NCI-H2081 treated with DMSO at 0.1 percent for 48 hours (cell line): ENCODE data around the gene SQOR.
A peak's percentile ranks its signal among the peaks of the same experiment; 100 is the strongest.

Source experiments
- DNase-seq: peaks from one replicate; lab custom pipeline; 2025; lab: John Stamatoyannopoulos, UW

The SQOR gene

DNA sequence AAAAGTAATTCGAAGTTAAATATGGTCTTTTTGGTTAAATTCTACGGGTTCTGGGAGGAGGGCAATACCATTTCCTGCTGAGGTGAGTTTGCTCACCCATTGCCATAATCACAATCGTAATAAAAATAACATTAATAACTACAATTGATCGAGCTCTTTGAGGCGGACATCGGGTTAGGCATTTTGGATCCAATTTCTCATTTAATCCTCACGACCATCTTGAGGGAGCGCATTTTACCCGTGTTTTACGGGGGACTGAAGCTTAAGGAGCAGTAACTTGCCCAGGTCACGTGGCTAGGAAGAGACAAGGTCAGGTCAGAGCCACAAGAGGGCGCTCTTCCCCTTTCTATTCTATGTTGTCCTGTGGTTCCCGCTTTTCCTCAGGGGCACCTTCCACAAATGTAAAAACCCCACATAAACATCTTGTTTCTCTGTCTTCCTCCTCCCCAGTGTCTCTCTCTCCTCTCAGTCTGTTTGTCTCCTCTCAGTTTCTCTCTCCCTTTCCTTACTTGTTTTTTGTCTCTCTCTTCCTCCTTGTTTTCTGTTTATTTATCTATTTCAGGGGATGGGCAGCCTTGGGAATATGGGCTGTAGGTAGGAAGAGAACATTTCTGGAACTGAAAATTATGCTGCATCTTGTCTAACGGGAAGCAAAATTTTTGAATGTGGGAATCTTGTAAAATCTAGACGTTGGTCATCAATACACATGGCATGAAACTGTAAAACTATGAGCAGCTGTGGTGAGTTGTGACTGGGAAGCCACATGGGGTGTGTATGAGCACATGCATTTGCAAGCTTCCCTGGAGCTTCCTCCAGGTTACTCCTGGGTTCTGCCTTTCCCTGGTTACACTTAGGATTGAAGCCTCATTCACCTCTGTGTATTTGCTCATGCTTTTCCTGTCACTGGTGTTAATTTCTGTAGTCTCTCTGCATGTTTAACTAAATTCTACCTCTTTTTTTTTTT lies 71.0 kb downstream of the SQOR start:
- peak; percentile 48 for DNase-seq

- DNase-seq = no peak
Measured at GRCh38 chr15:45710657-45711056, 75.8 kb downstream of the SQOR start.

- peak; percentile 21 for DNase-seq
Measured at GRCh38 chr15:45714590-45715488, 80.0 kb downstream of the SQOR start.

- DNase-seq = peak; percentile 10
Measured at GRCh38 chr15:45715528-45715927, 80.7 kb downstream of the SQOR start.

GRCh38 chr15:45719490-45719889 lies 84.7 kb downstream of the SQOR start:
- DNase-seq = no peak

GRCh38 chr15:45720183-45720582 lies 85.4 kb downstream of the SQOR start:
- no peak for DNase-seq

- no peak for DNase-seq
Measured at GRCh38 chr15:45728641-45729040, 93.8 kb downstream of the SQOR start.

- DNase-seq = no peak
Measured at GRCh38 chr15:45729141-45729540, 94.3 kb downstream of the SQOR start.

DNA sequence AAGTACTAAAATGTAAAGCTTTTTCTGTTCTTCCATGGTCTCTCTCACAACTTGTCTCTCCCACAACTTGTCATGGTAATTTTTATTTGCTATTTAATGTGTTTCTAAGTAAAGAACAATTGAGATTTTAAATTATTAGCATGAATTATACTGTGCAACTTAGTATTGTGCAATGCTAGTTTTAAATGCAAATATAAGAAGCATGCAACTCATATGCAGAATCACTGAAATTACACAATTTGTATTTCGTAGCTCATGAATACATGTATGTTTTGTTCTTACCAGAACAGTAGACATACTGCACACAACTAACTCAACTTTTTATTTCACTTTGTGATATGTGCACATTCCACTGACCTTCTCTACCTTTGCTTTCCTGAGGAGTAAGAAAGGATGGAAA lies 96.5 kb downstream of the SQOR start:
- DNase-seq = no peak

DNA sequence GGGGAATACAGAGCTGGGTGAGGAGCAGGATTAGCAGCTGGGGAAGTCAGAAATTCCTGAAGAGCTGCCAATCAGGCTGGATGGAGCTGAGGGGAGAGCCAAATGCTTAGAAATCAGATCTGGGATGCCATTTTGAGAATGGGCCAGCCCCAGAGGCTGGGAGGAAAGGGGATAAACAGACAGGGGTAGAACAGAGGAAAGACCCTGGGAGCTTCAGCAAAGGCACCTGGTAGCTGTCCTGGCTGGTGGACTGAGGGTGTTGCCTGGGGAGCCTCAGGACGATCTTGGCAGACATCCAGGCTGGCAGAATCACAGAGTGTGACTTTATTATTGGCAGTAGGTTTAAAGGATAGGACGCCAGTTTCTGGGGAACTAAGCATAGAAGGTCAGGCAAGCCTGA lies 97.8 kb downstream of the SQOR start:
- DNase-seq = no peak

GRCh38 chr15:45734260-45734711 lies 99.5 kb downstream of the SQOR start:
- no peak for DNase-seq
